GM19193 (cell line): ENCODE measurements around the gene BAG1.
A peak's percentile ranks its signal among the peaks of the same experiment; 100 is the strongest.

Experiments used
- POLR2A ChIP-seq: IDR thresholded peaks from 4 replicates; pipeline ENCODE4 v1.6.1; 2011; ENCODE audit not compliant: insufficient read depth, insufficient read length; ENCODE audit errors: extremely low read depth

The BAG1 gene

GRCh38 chr9:33264473-33265177 lies at the start of gene BAG1, which contains the start of gene CHMP5:
Gene BAG1, minus strand, starts transcription at chr9:33264708.
Gene CHMP5, plus strand, starts transcription at chr9:33265049. Its CDS starts 30 bp downstream, at chr9:33265079.
- TF ChIP-seq POLR2A, result peak; percentile 79

GRCh38 chr9:33311953-33312352 lies 47.4 kb upstream of the BAG1 start:
- TF ChIP-seq POLR2A, result no peak

- TF ChIP-seq POLR2A, result no peak
Observed at GRCh38 chr9:33310748-33311147, 46.2 kb upstream of the BAG1 start.

- TF ChIP-seq POLR2A, result no peak
Observed at GRCh38 chr9:33309903-33310302, 45.4 kb upstream of the BAG1 start.

GRCh38 chr9:33307067-33307466 lies 42.6 kb upstream of the BAG1 start:
- no peak for TF ChIP-seq POLR2A

GRCh38 chr9:33306037-33306436 lies 41.5 kb upstream of the BAG1 start:
- TF ChIP-seq POLR2A, result no peak

- no peak for TF ChIP-seq POLR2A
Observed at GRCh38 chr9:33304362-33304761, 39.9 kb upstream of the BAG1 start.

- no peak for TF ChIP-seq POLR2A
Observed at GRCh38 chr9:33300546-33300945, 36.0 kb upstream of the BAG1 start.

GRCh38 chr9:33297432-33297831 lies 32.9 kb upstream of the BAG1 start:
- no peak for TF ChIP-seq POLR2A

GRCh38 chr9:33295571-33295970 lies 31.1 kb upstream of the BAG1 start:
- no peak for TF ChIP-seq POLR2A

- TF ChIP-seq POLR2A, result no peak
Observed at GRCh38 chr9:33294670-33295432, 30.3 kb upstream of the BAG1 start.

GRCh38 chr9:33293782-33294181 lies 29.3 kb upstream of the BAG1 start:
- no peak for TF ChIP-seq POLR2A

GRCh38 chr9:33291901-33292300 lies 27.4 kb upstream of the BAG1 start:
- no peak for TF ChIP-seq POLR2A

GRCh38 chr9:33291031-33291397 lies 26.5 kb upstream of the BAG1 start:
- no peak for TF ChIP-seq POLR2A

- TF ChIP-seq POLR2A, result peak; percentile 97
Observed at GRCh38 chr9:33290247-33291030, 25.9 kb upstream of the BAG1 start, which contains the start of gene NFX1. Gene NFX1, plus strand, starts transcription at chr9:33290516. Its CDS starts 57 bp downstream, at chr9:33290573.

GRCh38 chr9:33289936-33290246 lies 25.4 kb upstream of the BAG1 start:
- TF ChIP-seq POLR2A, result no peak

- no peak for TF ChIP-seq POLR2A
Observed at GRCh38 chr9:33289496-33289895, 25.0 kb upstream of the BAG1 start.
